IPS DF 19.7 (cell line): Measurements from ENCODE around the gene ACADL.
A peak's percentile ranks its signal among the peaks of the same experiment; 100 is the strongest.
"Not testable (repeated sequence)": the region's sequence is repeated elsewhere in the genome, so short reads cannot be mapped to it uniquely, and the experiment has no call there.

Experiments used
- DNase-seq: peaks from one replicate; pipeline ENCODE4 v3.0.0-alpha.2; 2013; ENCODE audit warnings: low read depth, low spot score

ACADL gene

DNA sequence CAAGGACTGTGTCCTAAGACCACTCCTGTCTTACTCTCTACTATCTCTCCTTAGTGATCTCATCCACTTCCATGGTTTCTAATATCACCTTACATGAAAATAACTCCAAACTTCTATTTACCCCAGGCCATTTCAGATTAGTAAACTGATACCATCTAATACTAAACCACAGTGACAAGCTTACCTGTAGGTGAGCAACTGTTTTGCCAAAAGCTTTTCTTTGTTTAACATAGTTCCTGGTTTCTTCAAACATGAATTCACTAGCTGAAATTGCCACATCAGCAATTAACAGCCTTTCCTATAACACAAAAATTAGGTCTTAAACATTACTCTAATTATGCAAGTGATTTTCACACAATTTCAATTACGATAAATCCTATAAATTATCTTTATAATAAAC, 22.1 kb downstream of the ACADL start:
- DNase-seq: no peak

DNA sequence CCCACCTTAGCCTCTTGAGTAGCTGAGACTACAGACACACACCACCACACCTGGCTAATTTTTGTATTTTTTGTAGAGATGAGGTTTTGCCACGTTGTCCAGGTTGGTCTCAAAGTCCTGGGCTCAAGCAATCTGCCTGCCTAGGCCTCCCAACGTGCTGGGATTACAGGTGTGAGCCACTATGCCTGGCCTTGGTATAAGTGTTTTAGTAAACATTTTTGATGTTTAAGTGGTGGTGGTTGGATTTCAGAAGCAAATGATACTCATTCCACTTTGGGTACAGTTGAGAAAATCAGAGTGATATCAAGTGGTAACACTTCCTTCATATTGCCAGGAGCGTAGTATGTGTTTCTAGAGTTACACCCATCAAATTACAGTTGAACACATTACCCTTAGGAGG, 25.4 kb downstream of the ACADL start:
- DNase-seq: no peak

DNA sequence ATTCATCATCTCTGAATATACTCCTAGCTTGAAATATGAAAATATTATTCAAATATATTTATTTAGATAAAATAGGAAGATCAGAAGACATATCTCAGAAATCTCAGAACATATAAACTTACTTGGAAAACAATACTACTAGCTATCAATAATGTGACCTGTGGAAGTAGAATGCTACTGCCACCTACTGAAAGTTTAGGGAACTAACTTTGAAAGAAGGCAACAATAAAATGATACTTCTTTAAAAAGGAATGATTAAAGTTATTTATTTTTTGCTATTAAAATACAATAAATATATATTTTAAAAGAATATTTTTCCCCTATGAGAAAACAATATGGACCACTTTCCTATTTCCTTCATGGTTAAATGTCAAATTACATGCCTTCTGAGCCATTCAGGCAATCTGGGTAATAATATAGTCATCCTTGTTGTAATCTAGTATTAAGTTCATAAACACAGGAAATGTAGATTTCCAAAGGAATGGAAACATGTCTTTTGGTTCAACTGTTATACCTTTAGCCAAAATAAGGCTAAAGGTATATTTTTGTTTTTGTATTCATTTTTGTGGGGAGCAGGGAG, 26.0 kb downstream of the ACADL start:
- DNase-seq: no peak

DNA sequence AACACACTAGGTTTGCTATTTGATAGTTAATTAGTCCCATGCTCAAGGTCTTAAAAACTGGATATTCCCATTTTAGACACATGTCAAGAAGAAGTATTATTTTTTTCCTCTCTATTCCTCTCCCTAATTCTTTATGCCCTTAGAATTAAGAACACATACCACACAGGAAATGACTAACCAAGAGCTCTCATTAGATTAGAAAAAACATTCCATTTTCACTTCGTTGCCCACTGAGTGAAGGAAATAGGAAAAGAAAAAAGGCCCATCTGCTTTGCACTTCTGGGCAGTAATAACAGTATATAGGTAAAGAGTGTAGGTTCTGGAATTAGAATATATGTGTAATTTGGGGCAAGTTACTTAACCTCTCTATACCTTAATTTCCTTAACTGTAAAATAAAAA, 26.9 kb downstream of the ACADL start:
- DNase-seq: no peak

DNA sequence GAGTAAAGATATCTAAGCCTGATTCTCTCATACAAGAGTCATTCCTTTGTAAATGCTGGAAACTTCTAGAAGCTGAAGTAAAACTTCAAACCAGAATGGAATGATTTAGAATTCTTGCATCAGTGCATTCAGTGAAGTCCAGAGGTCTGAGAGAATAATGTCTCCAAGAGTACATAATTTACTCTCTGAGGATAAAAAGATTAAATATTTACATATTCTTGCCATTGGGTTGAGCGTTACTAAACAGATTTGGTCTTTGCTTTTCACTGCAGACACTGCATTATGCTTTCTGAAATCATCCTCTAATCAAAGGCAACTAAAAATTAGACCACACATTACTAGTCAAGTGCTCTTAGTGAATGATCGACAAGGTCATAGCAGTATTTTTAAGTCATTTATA, 27.5 kb downstream of the ACADL start:
- no peak for DNase-seq

DNA sequence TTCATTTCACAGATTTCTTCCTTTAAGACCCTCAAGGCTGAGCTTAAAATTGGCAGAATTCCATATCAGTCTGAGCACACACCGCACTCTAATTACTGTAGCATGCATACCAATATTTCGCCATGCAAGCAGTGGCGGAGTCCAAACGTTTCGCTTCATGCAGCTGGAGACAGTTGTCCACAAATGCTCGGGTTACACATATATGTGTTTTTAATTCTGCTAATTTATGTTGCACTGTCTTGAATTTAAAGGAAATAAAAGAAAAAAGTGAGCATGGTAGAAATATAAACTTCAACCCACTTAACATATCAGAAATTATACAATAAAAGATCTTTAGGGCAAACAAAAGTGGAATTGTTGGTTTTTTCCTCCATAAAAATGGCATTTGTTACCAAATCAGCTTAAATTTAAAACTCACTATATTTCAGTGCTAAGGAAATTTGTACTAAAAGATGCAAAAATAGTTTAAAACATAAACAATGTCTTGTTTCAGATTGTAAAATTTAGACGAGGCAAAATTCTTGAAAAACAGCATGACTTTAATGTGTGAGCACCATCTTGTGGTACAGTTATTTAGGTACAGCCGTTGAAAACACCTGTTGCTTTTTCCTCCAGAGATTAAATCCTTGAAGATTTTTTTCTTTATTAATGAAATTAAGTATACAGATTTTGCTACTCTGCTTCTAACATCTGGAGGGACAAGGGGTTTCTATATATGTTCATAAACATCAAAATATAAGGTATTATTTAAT, 30.0 kb downstream of the ACADL start:
- no peak for DNase-seq

DNA sequence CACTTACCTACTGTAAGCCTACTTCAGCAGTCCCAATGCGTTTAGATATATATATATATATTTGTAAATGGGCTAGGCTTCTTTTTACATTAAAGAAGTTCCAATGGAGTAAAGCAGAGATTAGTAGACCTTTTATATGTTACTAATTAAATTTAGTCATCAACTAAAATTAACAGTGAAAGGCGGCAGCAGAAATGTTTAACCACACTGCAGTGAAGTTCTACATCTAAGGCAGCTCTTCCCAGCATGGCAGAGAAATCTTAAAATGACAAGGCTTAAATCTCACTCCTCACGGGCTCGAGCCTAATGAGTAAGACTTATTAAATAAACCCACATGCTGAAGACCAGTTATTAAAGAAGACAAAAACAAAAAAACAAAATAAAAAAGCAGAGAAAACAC, 34.9 kb downstream of the ACADL start:
- no peak for DNase-seq

DNA sequence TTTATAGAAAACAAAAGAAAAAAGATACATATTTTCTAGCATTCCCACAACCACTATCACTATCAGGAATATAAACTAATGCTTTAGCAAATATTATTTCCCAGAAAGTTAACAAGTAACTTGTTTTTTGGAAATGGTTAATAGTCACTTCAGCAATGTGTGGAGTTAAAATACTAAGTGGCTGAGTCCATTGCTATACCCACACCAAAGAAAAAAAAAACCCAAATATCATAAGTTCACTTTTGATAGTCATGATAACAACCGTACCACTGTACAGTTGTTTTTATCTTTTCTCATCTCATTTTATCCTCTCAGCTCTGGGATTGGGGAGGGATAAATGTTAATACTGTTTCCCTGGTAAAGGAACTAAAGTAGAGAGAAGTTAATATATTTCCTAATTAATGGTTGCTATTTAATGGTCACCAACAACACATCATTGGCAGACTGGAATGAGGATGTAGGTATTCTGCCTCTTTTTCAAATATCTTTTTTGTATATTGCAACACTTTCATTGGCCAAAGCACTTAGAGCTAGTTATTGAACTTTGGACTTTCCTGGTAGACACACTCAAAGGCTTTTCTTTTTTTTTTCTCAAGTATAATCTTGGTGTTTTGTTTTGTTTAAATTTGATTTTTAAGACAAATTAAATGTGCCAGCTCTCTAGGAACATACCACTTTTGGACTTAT, 35.7 kb downstream of the ACADL start:
- DNase-seq: no peak

DNA sequence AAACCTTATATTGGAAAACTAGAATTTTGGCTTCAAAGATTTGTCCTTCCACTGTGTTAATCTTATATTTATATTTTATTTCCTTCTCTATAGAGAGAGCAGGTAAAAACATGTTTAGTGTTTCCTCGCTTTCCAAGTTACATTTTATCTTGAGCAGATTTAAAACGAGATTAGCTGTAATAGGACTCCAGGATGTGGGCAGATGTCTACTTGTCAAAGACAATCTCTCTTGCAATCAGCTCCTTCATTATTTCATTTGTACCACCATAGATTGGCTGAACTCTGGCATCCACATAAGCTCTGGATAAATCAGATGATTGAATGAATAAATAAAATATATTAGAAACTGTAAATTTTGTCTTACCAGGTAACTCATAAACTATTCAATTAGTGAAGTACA, 36.5 kb downstream of the ACADL start:
- no peak for DNase-seq

DNA sequence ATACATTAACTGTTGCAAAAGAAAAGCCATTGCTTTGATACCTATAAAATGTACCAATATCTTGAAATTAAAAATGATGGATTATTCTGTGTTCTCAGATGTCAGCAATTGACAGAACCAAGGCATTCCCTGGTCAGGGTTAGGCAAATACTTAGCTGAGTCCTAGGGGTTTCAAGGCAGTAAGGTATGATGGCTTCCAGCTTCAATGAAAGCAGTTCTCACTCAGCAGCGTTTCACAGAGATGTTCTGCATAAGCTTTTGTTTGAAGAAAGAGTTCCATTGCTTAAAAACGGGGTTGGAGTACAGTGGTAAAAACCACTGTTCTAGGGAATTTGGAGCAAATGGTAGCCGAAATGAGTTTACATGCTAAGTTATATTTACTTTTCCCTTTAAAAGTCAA, 37.1 kb downstream of the ACADL start:
- DNase-seq: no peak

DNA sequence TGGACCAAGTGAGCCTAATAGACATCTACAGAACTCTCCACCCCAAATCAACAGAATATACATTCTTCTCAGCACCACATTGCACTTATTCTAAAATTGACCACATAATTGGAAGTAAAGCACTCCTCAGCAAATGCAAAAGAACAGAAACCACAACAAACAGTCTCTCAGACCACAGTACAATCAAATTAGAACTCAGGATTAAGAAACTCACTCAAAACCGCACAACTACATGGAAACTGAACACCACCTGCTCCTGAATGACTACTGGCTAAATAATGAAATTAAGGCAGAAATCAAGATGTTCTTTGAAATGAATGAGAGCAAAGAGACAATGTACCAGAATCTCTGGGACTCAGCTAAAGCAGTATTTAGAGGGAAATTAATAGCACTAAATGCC, 41.3 kb downstream of the ACADL start:
- not testable (repeated sequence) for DNase-seq

DNA sequence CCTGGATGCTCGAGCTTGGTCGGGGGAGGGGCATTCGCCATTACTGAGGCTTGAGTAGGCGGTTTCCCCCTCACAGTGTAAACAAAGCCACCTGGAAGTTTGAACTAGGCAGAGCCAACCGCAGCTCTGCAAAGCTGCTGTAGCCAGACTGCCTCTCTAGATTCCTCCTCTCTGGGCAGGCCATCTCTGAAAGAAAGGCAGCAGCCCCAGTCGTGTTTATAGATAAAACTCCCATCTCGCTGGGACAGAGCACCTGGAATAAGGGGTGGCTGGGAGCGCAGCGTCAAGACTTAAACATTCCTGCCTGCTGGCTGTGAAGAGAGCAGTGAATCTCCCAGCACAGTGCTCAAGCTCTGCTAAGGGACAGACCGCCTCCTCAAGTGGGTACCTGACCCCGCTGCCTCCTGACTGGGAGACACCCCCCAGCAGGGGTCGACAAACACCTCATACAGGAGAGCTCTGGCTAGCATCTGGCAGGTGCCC, 43.6 kb downstream of the ACADL start:
- DNase-seq: not testable (repeated sequence)

DNA sequence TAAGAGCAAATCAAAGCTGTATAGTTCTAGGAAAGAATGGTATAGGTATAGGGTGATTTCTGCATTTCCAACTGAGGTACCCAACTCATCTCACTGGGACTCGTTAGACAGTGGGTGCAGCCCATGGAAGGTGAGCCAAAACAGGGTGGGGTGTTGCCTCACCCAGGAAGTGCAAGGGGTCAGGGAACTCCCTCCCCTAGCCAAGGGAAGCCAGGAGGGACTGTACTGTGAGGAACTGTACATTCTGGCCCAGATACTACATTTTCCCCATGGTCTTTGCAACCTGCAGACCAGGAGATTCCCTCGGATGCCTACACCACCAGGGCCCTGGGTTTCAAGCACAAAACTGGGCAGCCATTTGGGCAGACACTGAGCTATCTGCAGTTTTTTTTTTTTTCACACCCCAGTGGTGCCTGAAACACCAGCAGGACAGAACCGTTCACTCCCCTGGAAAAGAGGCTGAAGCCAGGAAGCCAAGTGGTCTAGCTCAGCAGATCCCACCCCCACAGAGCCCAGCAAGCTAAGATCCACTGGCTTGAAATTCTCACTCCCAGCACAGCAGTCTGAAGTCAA, 44.1 kb downstream of the ACADL start:
- not testable (repeated sequence) for DNase-seq

DNA sequence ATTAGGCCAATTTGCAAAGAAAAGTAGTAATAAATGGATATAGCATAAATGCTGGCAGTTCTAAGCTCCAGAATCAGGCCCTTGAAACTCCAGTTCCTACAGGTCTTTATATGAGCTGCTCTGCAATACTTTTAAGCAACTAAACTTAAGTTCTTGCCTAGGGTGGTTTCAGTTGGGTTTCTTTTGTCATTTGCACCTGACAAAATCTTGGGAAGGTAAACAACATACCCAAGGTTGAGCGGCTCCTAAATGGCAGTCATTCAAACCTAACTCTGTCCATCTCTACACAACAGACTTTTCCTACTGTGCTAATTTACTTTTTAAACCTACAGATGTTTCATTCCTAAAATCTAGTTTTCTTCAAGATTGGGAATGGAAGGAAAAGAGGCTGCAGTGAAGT, 44.8 kb downstream of the ACADL start:
- no peak for DNase-seq

DNA sequence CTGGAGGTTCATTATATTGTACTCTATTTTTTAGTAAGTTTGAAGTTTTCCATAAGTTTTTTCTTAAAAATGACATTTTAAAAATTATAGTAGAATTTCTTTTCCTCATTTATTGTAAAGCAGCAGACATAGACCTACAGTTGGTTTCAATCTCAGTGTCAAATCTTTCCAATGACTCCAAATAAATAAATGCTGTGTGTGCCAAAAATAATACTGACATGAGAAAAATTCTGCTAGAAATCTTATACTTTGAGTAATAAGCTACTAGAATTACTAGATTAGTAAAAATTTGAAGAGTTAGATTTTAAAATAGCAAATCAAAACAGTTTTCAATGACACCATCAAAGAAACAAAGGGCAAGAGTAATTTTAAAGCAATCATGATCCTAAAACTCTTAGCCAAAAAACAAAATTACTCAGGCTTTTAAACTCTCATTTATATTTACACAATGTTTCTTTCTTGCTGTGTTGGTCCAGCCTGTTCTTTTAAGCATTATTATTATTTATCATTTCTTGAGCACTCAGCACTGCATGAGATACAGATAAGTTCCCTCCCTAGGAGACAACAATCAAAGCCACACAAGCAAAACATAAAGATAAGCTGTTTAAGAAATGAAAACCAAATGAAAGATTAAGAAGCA, 45.8 kb downstream of the ACADL start:
- DNase-seq: no peak

DNA sequence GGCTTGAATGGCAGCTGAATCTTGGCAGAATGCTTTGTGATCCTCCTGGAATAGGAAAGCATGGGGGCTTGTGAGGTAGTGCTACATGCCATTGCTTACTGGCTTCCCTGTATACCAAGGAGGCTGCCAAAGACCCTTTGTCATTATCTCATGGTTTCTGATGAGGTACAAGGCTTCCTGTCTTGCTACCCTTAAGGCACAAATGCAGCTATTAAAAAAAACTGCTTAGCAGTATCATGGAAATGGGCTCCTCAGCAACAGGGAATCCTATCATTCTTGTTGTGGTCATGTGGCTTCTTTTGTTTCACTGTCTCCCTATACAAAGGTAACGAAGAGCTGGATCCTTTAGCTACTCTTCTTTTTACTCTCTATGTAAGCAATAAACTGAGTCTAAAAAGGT, 47.5 kb downstream of the ACADL start:
- DNase-seq: peak; percentile 72

DNA sequence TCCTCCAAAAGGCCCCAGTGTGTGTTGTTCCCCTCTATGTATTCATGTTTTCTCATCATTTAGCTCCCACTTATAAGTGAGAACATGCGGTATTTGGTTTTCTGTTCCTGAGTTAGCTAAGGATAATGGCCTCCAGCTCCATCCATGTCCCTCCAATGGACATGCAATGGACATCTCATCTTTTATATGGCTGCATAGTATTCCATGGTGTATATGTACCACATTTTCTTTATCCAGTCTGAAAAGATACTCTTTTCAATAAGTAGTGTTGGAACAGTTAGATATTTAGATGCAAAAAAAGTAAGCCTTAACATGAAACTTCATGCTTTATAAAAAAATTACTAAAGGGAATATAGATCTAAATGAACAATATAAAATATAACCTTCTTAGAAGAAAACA, 48.1 kb downstream of the ACADL start:
- DNase-seq: not testable (repeated sequence)

DNA sequence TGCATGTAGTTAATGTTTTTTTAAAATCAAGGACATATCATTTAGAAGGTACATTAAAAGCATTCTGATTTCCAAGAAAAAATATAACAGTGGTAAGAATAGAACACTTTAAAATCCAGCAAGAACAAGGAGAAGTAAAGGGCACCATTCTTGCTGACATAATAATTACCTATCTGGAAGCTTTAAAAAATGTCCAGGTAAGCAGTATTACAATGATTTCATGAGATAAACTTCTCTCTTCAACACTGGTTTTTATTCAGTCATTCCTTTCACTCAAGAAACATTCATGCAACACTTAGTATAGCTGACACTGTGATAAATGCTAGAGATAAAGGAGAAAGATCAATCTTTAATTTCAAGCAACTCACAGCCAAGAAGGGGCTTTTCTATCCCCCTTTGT, 51.2 kb downstream of the ACADL start:
- DNase-seq: no peak

DNA sequence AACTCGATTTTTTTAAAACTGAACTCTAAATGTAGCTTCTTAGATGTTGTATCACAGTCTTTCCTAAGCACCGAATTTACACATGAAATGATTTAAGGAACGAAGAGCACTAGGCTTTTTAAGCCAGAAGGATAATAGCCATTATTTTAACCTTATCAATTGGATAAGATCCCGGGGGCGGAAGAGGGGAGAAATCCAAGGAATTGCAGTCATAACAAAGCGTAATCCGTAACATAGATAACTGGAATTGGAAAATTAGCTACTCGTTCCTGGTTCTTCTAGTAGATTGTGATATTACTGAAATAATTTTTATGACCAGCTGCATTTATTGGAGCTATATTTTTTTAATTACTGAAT, 53.0 kb downstream of the ACADL start:
- no peak for DNase-seq

DNA sequence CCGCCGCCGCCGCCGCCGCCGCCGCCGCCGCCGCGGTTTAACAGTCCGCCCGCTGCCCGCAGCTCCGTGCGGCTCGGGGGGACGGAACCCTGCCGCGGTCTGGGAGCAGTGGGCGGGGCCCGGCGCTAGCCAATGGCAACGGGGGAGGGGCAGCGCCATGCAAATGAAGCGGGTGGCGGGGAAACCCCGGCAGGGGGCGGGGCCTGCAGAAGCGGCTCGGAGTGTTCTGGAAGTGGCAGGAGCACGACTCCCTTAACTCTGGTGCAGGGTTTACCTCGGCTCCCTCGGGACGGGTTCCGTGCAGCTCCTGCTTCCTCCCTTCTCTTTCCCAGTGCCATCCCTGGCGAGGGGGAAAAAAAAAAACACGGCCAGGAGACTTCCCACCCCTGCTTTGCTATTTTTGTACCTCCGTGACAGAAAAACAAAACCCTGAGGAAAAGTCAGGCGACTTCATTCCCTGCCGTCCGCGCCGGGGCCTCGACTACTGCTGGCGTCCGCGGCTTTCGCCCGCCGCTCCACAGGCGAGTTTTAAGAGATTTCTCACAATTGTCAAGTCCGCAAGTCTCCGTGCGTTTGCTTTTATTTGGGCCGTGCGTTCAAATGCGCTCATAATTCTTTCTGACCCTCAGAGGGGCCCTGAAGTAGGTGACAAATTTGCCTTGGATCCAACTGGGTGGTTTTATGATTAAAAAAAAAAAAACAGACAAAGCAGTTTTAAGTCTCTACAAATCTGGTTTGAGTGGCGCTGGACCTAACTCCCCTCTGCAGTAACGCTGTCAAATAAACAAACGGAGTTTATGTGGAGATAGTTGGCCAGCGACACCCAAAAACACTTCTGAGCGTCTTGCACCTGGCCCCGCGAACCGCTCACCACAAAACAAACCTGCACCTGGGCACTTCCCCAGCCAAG, 53.7 kb downstream of the ACADL start, which contains the start of gene KANSL1L:
KANSL1L (minus strand) TSS at position 101 of the 910 bp plus-strand sequence. CDS start 16,827 bp downstream, outside the sequence.
- DNase-seq: peak; percentile 63
